ENCODE data around the gene BACH2.

BACH2 gene

GRCh38 chr6:90203672-90204071 lies 93.0 kb downstream of the BACH2 start:
- H3K27me3 ChIP-seq (ENCODE audit: insufficient read depth, low read depth), result no peaks in the 10 kb centered on the region
- H3K4me3 ChIP-seq (IDR thresholded peaks at IDR 0.05; ENCODE audit: insufficient read depth, low read depth, low read length), result no peak overlapping the region
- no peaks in the 10 kb centered on the region for H3K36me3 ChIP-seq (ENCODE audit: insufficient read depth)
- no peaks in the 10 kb centered on the region for H3K4me1 ChIP-seq (ENCODE audit: low read depth, poor library complexity, severe bottlenecking)
- H2AFZ ChIP-seq (ENCODE audit: low read depth), result no peak overlapping the region
- H3K27ac ChIP-seq, result no peak overlapping the region
- no peak overlapping the region for H3K4me2 ChIP-seq
- H3K9ac ChIP-seq, result no peak overlapping the region
- TF ChIP-seq CTCF (conservative IDR thresholded peaks at IDR 0.05; ENCODE audit: low read depth, low read length), result no peak
- no peaks in the 10 kb centered on the region for H3K79me2 ChIP-seq (ENCODE audit: insufficient read depth, low read depth)
- no peaks in the 10 kb centered on the region for H4K20me1 ChIP-seq (ENCODE audit: insufficient read depth)

GRCh38 chr6:90202156-90202555 lies 94.5 kb downstream of the BACH2 start:
- Histone ChIP-seq H4K20me1 (ENCODE audit: insufficient read depth) (no peaks in the 10 kb centered on the region), H2AFZ (ENCODE audit: low read depth) (no peak overlapping the region), H3K27me3 (ENCODE audit: insufficient read depth, low read depth) (no peaks in the 10 kb centered on the region), H3K36me3 (ENCODE audit: insufficient read depth) (no peaks in the 10 kb centered on the region), H3K4me1 (ENCODE audit: low read depth, poor library complexity, severe bottlenecking) (no peaks in the 10 kb centered on the region), H3K4me3 (IDR thresholded peaks at IDR 0.05; ENCODE audit: insufficient read depth, low read depth, low read length) (no peak overlapping the region), H3K79me2 (ENCODE audit: insufficient read depth, low read depth) (no peaks in the 10 kb centered on the region), H3K9ac (no peak overlapping the region), H3K4me2 (no peak overlapping the region), H3K27ac (no peak overlapping the region)
- no peak for TF ChIP-seq CTCF (conservative IDR thresholded peaks at IDR 0.05; ENCODE audit: low read depth, low read length)

- Histone ChIP-seq H3K79me2 (ENCODE audit: insufficient read depth, low read depth) (no peaks in the 10 kb centered on the region), H4K20me1 (ENCODE audit: insufficient read depth) (no peaks in the 10 kb centered on the region), H3K36me3 (ENCODE audit: insufficient read depth) (no peaks in the 10 kb centered on the region), H3K27ac (no peak overlapping the region), H3K4me2 (no peak overlapping the region), H2AFZ (ENCODE audit: low read depth) (no peak overlapping the region), H3K9ac (no peak overlapping the region), H3K27me3 (ENCODE audit: insufficient read depth, low read depth) (no peaks in the 10 kb centered on the region), H3K4me3 (IDR thresholded peaks at IDR 0.05; ENCODE audit: insufficient read depth, low read depth, low read length) (no peak overlapping the region), H3K4me1 (ENCODE audit: low read depth, poor library complexity, severe bottlenecking) (no peaks in the 10 kb centered on the region)
- TF ChIP-seq CTCF (conservative IDR thresholded peaks at IDR 0.05; ENCODE audit: low read depth, low read length), result no peak
Measured at GRCh38 chr6:90199900-90200299, 96.7 kb downstream of the BACH2 start.

GRCh38 chr6:90198758-90199425 lies 97.8 kb downstream of the BACH2 start:
- Histone ChIP-seq H3K27ac (no peak overlapping the region), H3K9ac (no peak overlapping the region), H2AFZ (ENCODE audit: low read depth) (no peak overlapping the region), H3K27me3 (ENCODE audit: insufficient read depth, low read depth) (no peaks in the 10 kb centered on the region), H3K4me2 (no peak overlapping the region), H3K4me3 (IDR thresholded peaks at IDR 0.05; ENCODE audit: insufficient read depth, low read depth, low read length) (no peak overlapping the region), H3K79me2 (ENCODE audit: insufficient read depth, low read depth) (no peaks in the 10 kb centered on the region), H3K36me3 (ENCODE audit: insufficient read depth) (no peaks in the 10 kb centered on the region), H3K4me1 (ENCODE audit: low read depth, poor library complexity, severe bottlenecking) (no peaks in the 10 kb centered on the region), H4K20me1 (ENCODE audit: insufficient read depth) (no peaks in the 10 kb centered on the region)
- no peak for TF ChIP-seq CTCF (conservative IDR thresholded peaks at IDR 0.05; ENCODE audit: low read depth, low read length)
